Measurements from ENCODE around the gene PEX14.

Gene PEX14

DNA sequence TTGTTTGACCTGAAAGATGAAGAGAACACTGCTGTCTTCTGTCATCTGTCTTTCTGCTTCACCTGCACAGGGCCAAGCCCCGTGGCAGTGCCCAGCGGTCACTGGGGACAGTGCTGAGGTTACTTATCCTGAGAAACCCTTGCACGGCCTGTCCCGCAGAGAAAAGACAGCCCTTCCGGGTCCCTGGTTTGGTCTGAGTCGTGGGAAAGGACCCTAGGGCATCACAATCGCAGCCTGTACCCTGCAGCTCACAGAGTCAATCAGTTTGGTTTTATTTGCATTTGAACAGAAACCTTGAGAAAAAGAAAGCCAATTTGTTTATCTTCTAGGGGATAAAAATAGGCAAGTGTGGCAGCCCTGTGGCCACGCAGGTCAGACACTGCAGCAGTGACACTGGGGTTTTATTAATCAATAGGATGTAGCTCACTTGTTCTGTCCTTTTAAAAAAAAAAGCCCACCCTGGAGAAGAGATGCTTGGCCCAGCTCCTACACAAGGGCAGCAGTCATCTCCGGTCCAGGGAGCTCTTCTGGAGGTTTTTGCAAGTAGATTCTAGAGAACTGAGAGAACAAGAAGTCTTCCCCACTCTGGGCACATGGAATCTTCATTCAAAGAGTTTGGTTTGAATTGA lies 120.0 kb downstream of the PEX14 start:
- H3K27ac ChIP-seq = no peak overlapping the region
- H3K36me3 ChIP-seq = peaks cover 4% of the 10 kb centered on the region
- no peaks in the 10 kb centered on the region for H3K27me3 ChIP-seq
- no peaks in the 10 kb centered on the region for H3K9me3 ChIP-seq
- no peaks in the 10 kb centered on the region for H3K4me1 ChIP-seq (ENCODE audit: control insufficient read depth in 1 of 2, insufficient read depth in 1 of 2, low read depth in 1 of 2, low read length in 1 of 2)
- no peak for TF ChIP-seq CTCF (IDR thresholded peaks at IDR 0.05)
- no peak overlapping the region for H3K4me3 ChIP-seq (ENCODE audit: low read depth in 1 of 2, low read length in 1 of 2)

DNA sequence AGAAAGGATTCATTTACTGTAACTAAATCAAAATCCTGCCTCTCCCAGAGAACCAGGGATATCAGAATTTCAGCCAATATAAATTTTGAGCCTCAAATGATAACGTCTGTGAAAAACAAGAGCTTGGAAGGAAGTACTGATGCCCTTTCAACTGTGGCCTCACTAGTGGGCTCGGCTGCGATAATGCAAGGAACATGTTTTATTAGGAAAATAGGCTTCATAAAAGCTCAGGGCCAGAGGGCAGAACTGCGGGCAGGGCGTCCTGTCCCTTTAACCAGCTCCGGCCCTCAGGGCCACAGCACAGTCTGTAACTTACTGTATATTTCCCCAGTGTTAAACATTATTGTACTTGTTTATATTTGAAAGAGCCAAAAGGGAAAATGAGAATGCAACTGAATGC lies 122.0 kb downstream of the PEX14 start:
- TF ChIP-seq CTCF (IDR thresholded peaks at IDR 0.05) = no peak
- Histone ChIP-seq H3K9me3 (no peaks in the 10 kb centered on the region), H3K36me3 (peaks cover 4% of the 10 kb centered on the region), H3K27ac (no peak overlapping the region), H3K27me3 (no peaks in the 10 kb centered on the region), H3K4me3 (ENCODE audit: low read depth in 1 of 2, low read length in 1 of 2) (no peak overlapping the region), H3K4me1 (ENCODE audit: control insufficient read depth in 1 of 2, insufficient read depth in 1 of 2, low read depth in 1 of 2, low read length in 1 of 2) (no peaks in the 10 kb centered on the region)

DNA sequence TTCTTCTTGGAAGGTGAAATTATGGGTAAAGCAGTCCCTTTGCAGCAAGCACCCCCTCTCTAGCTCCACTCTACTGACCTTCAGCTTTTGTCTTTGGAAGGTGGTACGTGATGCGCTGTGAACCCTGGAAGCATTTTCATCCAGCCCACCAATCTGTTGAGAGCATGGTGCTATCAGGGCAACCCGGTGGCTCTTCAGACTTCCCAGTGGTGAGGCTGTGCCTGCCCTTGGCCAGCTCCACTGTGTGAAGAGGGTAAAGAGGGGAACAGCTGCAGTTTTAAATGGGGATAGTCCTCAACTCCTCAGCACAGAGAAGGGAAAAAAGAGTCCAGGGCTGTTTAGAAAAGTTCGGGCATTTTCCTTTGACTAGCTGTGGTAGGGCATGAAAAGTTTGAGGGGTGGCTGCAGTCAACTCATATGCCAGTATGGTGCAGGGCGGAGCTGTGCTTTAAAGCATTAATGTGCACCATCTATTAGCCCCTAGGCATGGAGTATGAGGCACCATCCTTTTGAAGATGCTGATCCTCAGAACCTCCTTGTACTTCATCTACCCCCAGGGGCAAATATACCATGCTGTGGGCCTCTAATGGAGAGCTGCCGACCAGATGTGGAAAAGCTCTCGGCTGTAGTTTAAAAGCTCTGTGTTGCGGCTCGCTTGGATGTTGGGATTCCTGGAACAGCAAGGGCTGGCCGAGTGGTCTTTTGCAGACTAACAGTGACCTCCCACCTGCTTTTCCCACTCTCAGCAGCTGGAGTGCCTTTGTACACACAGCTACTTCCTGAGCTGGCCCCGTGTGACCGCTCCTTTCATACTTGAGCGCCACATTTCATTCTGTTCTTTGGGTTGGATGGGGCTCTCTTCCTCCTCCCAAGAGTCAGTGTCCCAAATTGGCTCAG lies 123.0 kb downstream of the PEX14 start:
- H3K27me3 ChIP-seq = no peaks in the 10 kb centered on the region
- no peak overlapping the region for H3K27ac ChIP-seq
- H3K4me3 ChIP-seq (ENCODE audit: low read depth in 1 of 2, low read length in 1 of 2) = no peak overlapping the region
- no peaks in the 10 kb centered on the region for H3K9me3 ChIP-seq
- TF ChIP-seq CTCF (IDR thresholded peaks at IDR 0.05) = no peak
- peaks cover 4% of the 10 kb centered on the region for H3K36me3 ChIP-seq
- no peaks in the 10 kb centered on the region for H3K4me1 ChIP-seq (ENCODE audit: control insufficient read depth in 1 of 2, insufficient read depth in 1 of 2, low read depth in 1 of 2, low read length in 1 of 2)

DNA sequence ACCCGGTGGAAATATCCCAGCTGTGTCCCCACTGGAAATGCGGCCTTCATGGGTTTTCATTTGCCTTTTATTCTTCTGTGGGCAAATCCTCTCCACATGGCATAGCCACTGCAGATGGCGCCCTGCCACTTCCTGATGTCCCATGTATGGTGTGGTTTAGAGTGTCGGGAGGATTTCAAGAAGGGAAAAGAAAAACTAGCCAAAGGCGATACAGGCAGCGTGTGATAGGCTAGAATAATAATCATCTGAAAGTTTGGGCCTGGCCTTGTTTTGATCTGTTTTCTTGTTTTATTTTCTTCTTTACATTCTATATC lies 123.6 kb downstream of the PEX14 start:
- TF ChIP-seq CTCF (IDR thresholded peaks at IDR 0.05) = no peak
- H3K9me3 ChIP-seq = no peaks in the 10 kb centered on the region
- no peak overlapping the region for H3K4me3 ChIP-seq (ENCODE audit: low read depth in 1 of 2, low read length in 1 of 2)
- H3K36me3 ChIP-seq = peaks cover 4% of the 10 kb centered on the region
- no peak overlapping the region for H3K27ac ChIP-seq
- no peaks in the 10 kb centered on the region for H3K4me1 ChIP-seq (ENCODE audit: control insufficient read depth in 1 of 2, insufficient read depth in 1 of 2, low read depth in 1 of 2, low read length in 1 of 2)
- no peaks in the 10 kb centered on the region for H3K27me3 ChIP-seq

GRCh38 chr1:10599194-10599861 lies 124.6 kb downstream of the PEX14 start:
- Histone ChIP-seq H3K27me3 (no peaks in the 10 kb centered on the region), H3K4me1 (ENCODE audit: control insufficient read depth in 1 of 2, insufficient read depth in 1 of 2, low read depth in 1 of 2, low read length in 1 of 2) (no peaks in the 10 kb centered on the region), H3K36me3 (peaks cover 4% of the 10 kb centered on the region), H3K27ac (no peak overlapping the region), H3K9me3 (no peaks in the 10 kb centered on the region), H3K4me3 (ENCODE audit: low read depth in 1 of 2, low read length in 1 of 2) (no peak overlapping the region)
- no peak for TF ChIP-seq CTCF (IDR thresholded peaks at IDR 0.05)
